T-cell (primary cell): ENCODE measurements around the gene METRN. TPM values are rescaled to one million over a fixed set of nuclear protein-coding genes. Genes with fewer than 3 reads are reported as not detected.

ENCODE experiments used
- ATAC-seq, 4 experiments: fragments of 200-7000 bp in 3 of 4; fragments of 150-1000 bp in 1 of 4; cut with Tn5 transposase; replicated peaks in 1 of 4; 1 replicate in 3 of 4; 2 replicates in 1 of 4; pipeline ENCODE4 v1.10.0; 2021; ENCODE audit warnings: moderate library complexity in 3 of 4, mild to moderate bottlenecking in 2 of 4, moderate number of reproducible peaks in 1 of 4
- CTCF ChIA-PET, 2 donors: fragments of 300-600 bp; sonication (Branson Sonifier 250); formaldehyde crosslinking; loops; one replicate each; lab custom pipeline; 2022; ENCODE audit warnings: antibody characterized with exemption in 2 of 2; lab: Charles Lee
- POLR2A ChIA-PET, 2 donors: fragments of 300-600 bp; sonication (Branson Sonifier 250); formaldehyde crosslinking; loops; one replicate each; lab custom pipeline; 2022; ENCODE audit warnings: antibody characterized with exemption in 2 of 2; lab: Charles Lee
- DNase-seq, 35 experiments: peaks; one replicate each; pipeline versions ENCODE4 v3.0.0 to v3.0.0-alpha.2; 2013 to 2023
- H3K27ac ChIP-seq: one replicate; pipeline ENCODE4 v1.5.1; 2013; ENCODE audit warnings: low read length
- H3K27me3 ChIP-seq, 2 experiments: replicated peaks in 1 of 2; 1 replicate in 1 of 2; 2 replicates in 1 of 2; pipeline versions ENCODE4 v1.6.1 to v1.7.0; 2013; ENCODE audit warnings: low read length in 1 of 2, mixed read lengths in 1 of 2; ENCODE audit not compliant: control insufficient read depth in 2 of 2, insufficient read depth in 2 of 2; ENCODE audit errors: extremely low read depth in 1 of 2
- H3K36me3 ChIP-seq, 2 donors: 1 replicate in 1 of 2; 2 replicates in 1 of 2; pipeline versions ENCODE4 v1.6.1 to v1.7.0; 2013; ENCODE audit warnings: low read length in 1 of 2; ENCODE audit not compliant: control insufficient read depth in 2 of 2, insufficient read depth in 1 of 2; ENCODE audit errors: extremely low read depth in 1 of 2
- H3K4me1 ChIP-seq, 2 experiments: 1 replicate in 1 of 2; 2 replicates in 1 of 2; pipeline versions ENCODE4 v1.6.1 to v1.7.0; 2013; ENCODE audit warnings: low read length in 2 of 2, mixed read lengths in 1 of 2; ENCODE audit not compliant: insufficient read depth in 2 of 2, control insufficient read depth in 1 of 2; ENCODE audit errors: extremely low read depth in 1 of 2
- H3K4me3 ChIP-seq, 2 donors: 1 replicate in 1 of 2; 2 replicates in 1 of 2; pipeline versions ENCODE4 v1.5.1 to v1.7.0; 2013; ENCODE audit warnings: mild to moderate bottlenecking in 2 of 2, low read length in 1 of 2, moderate library complexity in 1 of 2; ENCODE audit not compliant: control insufficient read depth in 1 of 2; ENCODE audit errors: extremely low read depth in 1 of 2
- H3K9me3 ChIP-seq: 2 replicates; pipeline ENCODE4 v1.7.0; 2013
- H3K27ac Mint-ChIP-seq, 2 donors: one replicate each; pipeline ENCODE4 v1.8.0; 2020 to 2021; ENCODE audit warnings: mild to moderate bottlenecking in 2 of 2, mixed read lengths in 2 of 2
- H3K27me3 Mint-ChIP-seq, 2 donors: one replicate each; pipeline ENCODE4 v1.8.0; 2021 to 2022; ENCODE audit warnings: mixed read lengths in 2 of 2
- H3K36me3 Mint-ChIP-seq: one replicate; pipeline ENCODE4 v1.8.0; 2021; ENCODE audit warnings: mixed read lengths
- H3K4me1 Mint-ChIP-seq, 3 donors: one replicate each; pipeline ENCODE4 v1.8.0; 2020 to 2022; ENCODE audit warnings: mixed read lengths in 3 of 3, mild to moderate bottlenecking in 1 of 3
- H3K4me3 Mint-ChIP-seq, 3 donors: one replicate each; pipeline ENCODE4 v1.8.0; 2020 to 2022; ENCODE audit warnings: mild to moderate bottlenecking in 3 of 3, mixed read lengths in 3 of 3, moderate library complexity in 3 of 3
- H3K9me3 Mint-ChIP-seq, 3 donors: one replicate each; pipeline ENCODE4 v1.8.0; 2020 to 2022; ENCODE audit warnings: mixed read lengths in 3 of 3
- WGBS: methylation state at CpG from one replicate; pipeline ENCODE4 v1.1.5; 2013; ENCODE audit warnings: missing lambda C conversion rate; ENCODE audit not compliant: insufficient coverage; 5-methylcytosine and 5-hydroxymethylcytosine counted together
- total RNA-seq, 35 experiments: library from RNA in 6 of 35; stranded (reverse) in 6 of 35; fragments of 120-200 nt in 1 of 35; gene quantifications; one replicate each; pipeline versions ENCODE4 v1.2.1 to v1.2.4 and lab custom pipeline; 2013 to 2026

Gene METRN
- total RNA-seq, 5 donors from 2014 or later (not counting 1 experiment from before 2014, with no cell fraction given), result 4.2 to 18.2 (median 12.0) TPM

- Mint-ChIP-seq H3K27me3 (peaks cover 28 to 60% of the 10 kb centered on the region in 2 donors), H3K4me3 (peak overlapping the region in 2 of 3 donors; percentile 13 to 54), H3K36me3 (no peaks in the 10 kb centered on the region), H3K27ac (no peak overlapping the region), H3K9me3 (no peaks in the 10 kb centered on the region), H3K4me1 (peaks cover 0 to 11% (median 5%) of the 10 kb centered on the region in 3 donors)
- no peak for DNase-seq
- H3K36me3 ChIP-seq, result no peaks in the 10 kb centered on the region
- CTCF ChIA-PET, result interaction anchor here in 1 of 2 donors (0.6 kb wide), 1 partner anchor 12 kb away, joined by 4 read pairs; no protein-coding TSS in a partner anchor
- POLR2A ChIA-PET, result no interaction called here
- no peak for ATAC-seq
- no peak overlapping the region for H3K27ac ChIP-seq
- H3K27me3 ChIP-seq, result peaks cover 8 to 92% of the 10 kb centered on the region in 2 experiments
- H3K4me1 ChIP-seq, result peaks cover 0 to 23% of the 10 kb centered on the region in 2 experiments
- no peaks in the 10 kb centered on the region for H3K9me3 ChIP-seq
- H3K4me3 ChIP-seq, result no peak overlapping the region
- 36% methylated on average over 10 of the region's 14 CpGs for WGBS
These were observed 7.8 kb upstream of the METRN start for GRCh38 chr16:707062-707538.

DNA sequence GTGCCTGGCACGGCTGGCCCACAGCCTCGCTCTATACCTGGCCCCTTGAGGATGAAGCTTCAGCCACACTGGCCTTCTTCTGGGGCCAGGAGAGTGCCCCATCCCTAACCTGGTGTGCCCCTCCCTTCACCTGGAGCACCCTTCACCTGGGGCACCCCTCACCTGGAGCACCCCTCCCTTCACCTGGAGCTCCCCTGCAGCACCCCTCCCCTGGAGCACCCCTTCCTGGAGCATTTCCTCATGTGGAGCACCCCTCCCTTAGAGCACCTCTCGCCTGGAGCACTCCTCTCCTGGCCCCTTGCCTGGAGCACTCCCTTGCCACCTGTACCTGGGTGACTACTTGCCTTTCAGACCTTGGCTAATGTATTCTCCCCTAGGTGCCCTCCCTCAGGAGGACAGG is 6.9 kb upstream of the METRN start:
- H3K27me3 Mint-ChIP-seq, result peaks cover 25 to 55% of the 10 kb centered on the region in 2 donors
- Histone ChIP-seq H3K4me3 (no peak overlapping the region), H3K27ac (no peak overlapping the region), H3K27me3 (peaks cover 8 to 83% of the 10 kb centered on the region in 2 experiments), H3K36me3 (no peaks in the 10 kb centered on the region), H3K9me3 (no peaks in the 10 kb centered on the region), H3K4me1 (peaks cover 0 to 23% of the 10 kb centered on the region in 2 experiments)
- WGBS, result 60% methylated on average over 3 of the region's 3 CpGs
- H3K9me3 Mint-ChIP-seq, result no peaks in the 10 kb centered on the region
- ATAC-seq (no peak), DNase-seq (no peak)
- H3K4me3 Mint-ChIP-seq, result peak overlapping the region in 1 of 3 donors; percentile 29
- CTCF ChIA-PET, result interaction anchor here in 1 of 2 donors (0.6 kb wide), 1 partner anchor 11 kb away, joined by 4 read pairs; no protein-coding TSS in a partner anchor
- H3K27ac Mint-ChIP-seq, result no peak overlapping the region
- H3K36me3 Mint-ChIP-seq, result no peaks in the 10 kb centered on the region
- H3K4me1 Mint-ChIP-seq, result peaks cover 0 to 11% (median 3%) of the 10 kb centered on the region in 3 donors
- POLR2A ChIA-PET, result no interaction called here

- CTCF ChIA-PET, result no interaction called here
These were observed 6.0 kb upstream of the METRN start for GRCh38 chr16:708959-709358.

DNA sequence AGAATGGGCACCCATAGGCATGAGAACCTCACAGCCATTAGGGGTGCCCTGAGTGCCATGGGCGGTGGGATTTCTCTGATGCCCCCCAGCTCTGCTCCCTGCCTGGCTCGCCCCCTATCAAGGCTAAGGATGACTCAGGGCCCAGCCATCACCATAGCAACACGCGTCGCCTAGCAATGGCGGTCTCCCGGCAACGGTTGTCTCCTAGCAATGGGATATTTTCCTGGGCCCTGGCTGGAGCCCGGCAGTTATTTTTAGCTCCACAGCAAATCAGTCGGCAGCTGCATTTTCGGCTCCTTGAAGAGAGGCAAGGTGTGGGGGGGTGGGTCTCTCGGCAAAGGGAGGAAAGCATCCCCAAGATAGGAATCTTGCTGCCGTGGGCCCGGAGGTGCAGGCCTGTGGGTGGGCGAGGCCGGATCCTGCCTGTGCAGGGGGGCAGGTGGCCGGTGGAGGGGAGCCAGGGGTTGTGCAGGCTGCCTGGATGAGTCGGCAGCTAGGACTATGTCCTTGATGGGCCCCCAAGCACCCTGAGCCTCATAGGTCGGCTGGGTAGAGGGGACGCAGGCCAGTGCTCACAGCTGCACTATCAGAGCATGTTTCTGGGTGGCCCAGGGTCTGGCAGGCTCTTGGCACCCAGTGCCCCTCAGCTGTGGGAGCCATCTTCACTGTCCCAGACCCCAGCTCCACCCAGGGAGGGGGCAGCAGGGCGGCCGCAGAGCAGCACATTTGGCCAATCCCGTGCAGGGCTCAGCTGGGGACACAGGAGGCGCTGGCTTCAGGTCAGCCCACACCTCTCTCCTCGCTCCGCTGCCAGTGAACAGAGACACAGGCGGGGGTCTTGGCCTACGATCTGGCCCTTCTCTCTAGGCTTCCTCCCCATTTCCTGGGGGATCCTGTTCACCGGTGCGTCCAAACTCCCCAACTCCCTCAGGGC is 5.1 kb upstream of the METRN start:
- WGBS, result 46% methylated on average over 26 of the region's 30 CpGs

More at GRCh38 chr16:708959-709358, 6.0 kb upstream of the METRN start:
- 82% methylated on average over 3 of the region's 4 CpGs for WGBS
- H3K27ac ChIP-seq, result no peak overlapping the region
- Mint-ChIP-seq H3K27me3 (peaks cover 25 to 51% of the 10 kb centered on the region in 2 donors), H3K4me1 (peaks cover 0 to 13% (median 3%) of the 10 kb centered on the region in 3 donors), H3K27ac (no peak overlapping the region), H3K4me3 (no peak overlapping the region), H3K36me3 (no peaks in the 10 kb centered on the region), H3K9me3 (no peaks in the 10 kb centered on the region)
- POLR2A ChIA-PET, result no interaction called here
- DNase-seq, result no peak
- H3K9me3 ChIP-seq, result no peaks in the 10 kb centered on the region
- peaks cover 8 to 78% of the 10 kb centered on the region in 2 experiments for H3K27me3 ChIP-seq
- no peak overlapping the region for H3K4me3 ChIP-seq
- ATAC-seq, result no peak
- no peaks in the 10 kb centered on the region for H3K36me3 ChIP-seq
- H3K4me1 ChIP-seq, result peaks cover 0 to 23% of the 10 kb centered on the region in 2 experiments

GRCh38 chr16:710500-711075 is 4.3 kb upstream of the METRN start:
- no peak for ATAC-seq
- Histone ChIP-seq H3K9me3 (no peaks in the 10 kb centered on the region), H3K4me1 (peaks cover 0 to 25% of the 10 kb centered on the region in 2 experiments), H3K27me3 (peaks cover 8 to 74% of the 10 kb centered on the region in 2 experiments), H3K36me3 (no peaks in the 10 kb centered on the region), H3K27ac (no peak overlapping the region), H3K4me3 (no peak overlapping the region)
- H3K27me3 Mint-ChIP-seq, result peaks cover 25 to 49% of the 10 kb centered on the region in 2 donors
- H3K27ac Mint-ChIP-seq, result no peak overlapping the region
- 73% methylated on average over 18 of the region's 21 CpGs for WGBS
- H3K4me1 Mint-ChIP-seq, result peaks cover 0 to 15% (median 3%) of the 10 kb centered on the region in 3 donors
- DNase-seq, result no peak
- H3K36me3 Mint-ChIP-seq, result no peaks in the 10 kb centered on the region
- ChIA-PET POLR2A (no interaction called here), CTCF (interaction anchor here in 1 of 2 donors (2.1 kb wide), 1 partner anchor 15 kb away, joined by 5 read pairs; no protein-coding TSS in a partner anchor)
- no peaks in the 10 kb centered on the region for H3K9me3 Mint-ChIP-seq
- no peak overlapping the region for H3K4me3 Mint-ChIP-seq

More for the DNA sequence above, 5.1 kb upstream of the METRN start:
- no peaks in the 10 kb centered on the region for H3K9me3 ChIP-seq
- no peak for DNase-seq
- CTCF ChIA-PET, result interaction anchor here in 1 of 2 donors (2.1 kb wide), 1 partner anchor 15 kb away, joined by 5 read pairs; no protein-coding TSS in a partner anchor
- Mint-ChIP-seq H3K9me3 (no peaks in the 10 kb centered on the region), H3K4me1 (peaks cover 0 to 15% (median 3%) of the 10 kb centered on the region in 3 donors), H3K36me3 (no peaks in the 10 kb centered on the region), H3K27me3 (peaks cover 25 to 49% of the 10 kb centered on the region in 2 donors), H3K4me3 (no peak overlapping the region), H3K27ac (no peak overlapping the region)
- ATAC-seq, result no peak
- POLR2A ChIA-PET, result no interaction called here
- no peaks in the 10 kb centered on the region for H3K36me3 ChIP-seq
- H3K4me3 ChIP-seq, result no peak overlapping the region
- H3K27me3 ChIP-seq, result peaks cover 8 to 77% of the 10 kb centered on the region in 2 experiments
- H3K27ac ChIP-seq, result no peak overlapping the region
- H3K4me1 ChIP-seq, result peaks cover 0 to 28% of the 10 kb centered on the region in 2 experiments

DNA sequence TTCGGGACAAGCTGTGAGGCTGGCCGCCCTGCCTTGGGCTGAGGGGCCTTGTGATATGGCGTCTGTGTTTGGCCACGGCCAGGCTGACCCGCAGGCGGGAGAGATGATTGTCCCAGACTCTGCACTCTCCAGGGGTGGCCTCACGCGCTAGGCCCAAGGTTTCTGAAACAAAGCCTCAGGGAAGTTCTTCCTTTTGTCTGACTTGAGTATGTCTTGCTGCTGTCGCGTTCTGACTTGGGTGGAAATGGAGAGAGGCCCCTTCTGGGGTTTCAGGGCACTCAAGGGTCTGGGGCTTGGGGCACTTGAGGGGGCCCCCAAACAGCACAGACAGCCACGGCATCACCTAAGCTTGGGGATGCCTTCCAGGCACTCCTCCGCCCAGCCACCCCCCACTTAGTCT is 3.8 kb upstream of the METRN start:
- 74% methylated on average over 11 of the region's 12 CpGs for WGBS
- Histone ChIP-seq H3K4me1 (peaks cover 0 to 28% of the 10 kb centered on the region in 2 experiments), H3K9me3 (no peaks in the 10 kb centered on the region), H3K27me3 (peaks cover 8 to 76% of the 10 kb centered on the region in 2 experiments), H3K36me3 (no peaks in the 10 kb centered on the region), H3K27ac (no peak overlapping the region), H3K4me3 (no peak overlapping the region)
- ChIA-PET POLR2A (no interaction called here), CTCF (interaction anchor here in 1 of 2 donors (2.1 kb wide), 1 partner anchor 16 kb away, joined by 5 read pairs; no protein-coding TSS in a partner anchor)
- no peaks in the 10 kb centered on the region for H3K9me3 Mint-ChIP-seq
- H3K27me3 Mint-ChIP-seq, result peaks cover 25 to 49% of the 10 kb centered on the region in 2 donors
- DNase-seq, result no peak
- H3K36me3 Mint-ChIP-seq, result no peaks in the 10 kb centered on the region
- no peak overlapping the region for H3K4me3 Mint-ChIP-seq
- ATAC-seq, result no peak
- H3K4me1 Mint-ChIP-seq, result peaks cover 3 to 18% (median 5%) of the 10 kb centered on the region in 3 donors
- H3K27ac Mint-ChIP-seq, result no peak overlapping the region
